GM18870 (cell line): ENCODE data around the gene ABR.

ENCODE experiments used
- ATAC-seq: cut with Tn5 transposase; IDR thresholded peaks from one replicate; pipeline ENCODE4 v1.9.1; 2021; ENCODE audit warnings: moderate library complexity; ENCODE audit not compliant: unreplicated experiment

Gene ABR

GRCh38 chr17:1179818-1180742 lies at the start of gene ABR:
Gene ABR (minus strand): TSS chr17:1179981. CDS start chr17:1179727, 254 bp downstream.
- ATAC-seq = no peak

- no peak for ATAC-seq
Measured at GRCh38 chr17:1229349-1229899, 49.6 kb upstream of the ABR start.

GRCh38 chr17:1228781-1229348 lies 49.1 kb upstream of the ABR start:
- no peak for ATAC-seq

- peak; percentile 48 for ATAC-seq
Measured at GRCh38 chr17:1227917-1228780, 48.4 kb upstream of the ABR start.

GRCh38 chr17:1227365-1227764 lies 47.6 kb upstream of the ABR start:
- ATAC-seq = no peak

GRCh38 chr17:1226308-1226707 lies 46.5 kb upstream of the ABR start:
- no peak for ATAC-seq

GRCh38 chr17:1224330-1224729 lies 44.5 kb upstream of the ABR start:
- no peak for ATAC-seq

GRCh38 chr17:1223662-1224061 lies 43.9 kb upstream of the ABR start:
- ATAC-seq = no peak

GRCh38 chr17:1222321-1222720 lies 42.5 kb upstream of the ABR start:
- ATAC-seq = no peak

- ATAC-seq = no peak
Measured at GRCh38 chr17:1221209-1221608, 41.4 kb upstream of the ABR start.

- no peak for ATAC-seq
Measured at GRCh38 chr17:1220346-1220745, 40.6 kb upstream of the ABR start.

GRCh38 chr17:1217089-1217385 lies 37.3 kb upstream of the ABR start:
- ATAC-seq = no peak

GRCh38 chr17:1216217-1217088 lies 36.7 kb upstream of the ABR start:
- ATAC-seq = no peak

- no peak for ATAC-seq
Measured at GRCh38 chr17:1212946-1213345, 33.2 kb upstream of the ABR start.

GRCh38 chr17:1211287-1211686 lies 31.5 kb upstream of the ABR start:
- no peak for ATAC-seq

GRCh38 chr17:1208966-1209365 lies 29.2 kb upstream of the ABR start:
- no peak for ATAC-seq

GRCh38 chr17:1206026-1206777 lies 26.4 kb upstream of the ABR start:
- ATAC-seq = no peak

GRCh38 chr17:1203967-1204291 lies 24.1 kb upstream of the ABR start:
- ATAC-seq = no peak

GRCh38 chr17:1203111-1203966 lies 23.6 kb upstream of the ABR start:
- no peak for ATAC-seq
